Karpas-422 (cell line): ENCODE data around the gene PAXIP1. TPM values are rescaled to one million over a fixed set of nuclear protein-coding genes. Genes with fewer than 3 reads are reported as not detected.

Experiments used
- DNase-seq: peaks from one replicate; pipeline ENCODE4 v3.0.0-alpha.2; 2015
- H2AFZ ChIP-seq: fragments of 200-600 bp; sonication (generic); 2 replicates; pipeline ENCODE4 v1.6.1; 2014; ENCODE audit warnings: antibody characterized with exemption, low read length, mixed read lengths
- H3K27ac ChIP-seq: fragments of 200-600 bp; sonication (generic); 2 replicates; pipeline ENCODE4 v1.5.1; 2014; ENCODE audit warnings: mild to moderate bottlenecking, low read length, moderate library complexity
- H3K27me3 ChIP-seq: fragments of 200-600 bp; sonication (generic); 2 replicates; pipeline ENCODE4 v1.6.1; 2014; ENCODE audit warnings: low read length, mixed read lengths
- H3K36me3 ChIP-seq: fragments of 200-600 bp; sonication (generic); 2 replicates; pipeline ENCODE4 v1.6.1; 2014; ENCODE audit warnings: low read length, mixed read lengths; ENCODE audit not compliant: insufficient read depth
- H3K4me1 ChIP-seq: fragments of 200-600 bp; sonication (generic); 2 replicates; pipeline ENCODE4 v1.6.1; 2014; ENCODE audit warnings: mild to moderate bottlenecking, low read length, mixed read lengths
- H3K4me2 ChIP-seq: fragments of 200-600 bp; sonication (generic); 2 replicates; pipeline ENCODE4 v1.6.1; 2014; ENCODE audit warnings: low read length, low read depth, mild to moderate bottlenecking; ENCODE audit not compliant: poor library complexity, severe bottlenecking
- H3K4me3 ChIP-seq: fragments of 200-600 bp; sonication (generic); 2 replicates; pipeline ENCODE4 v1.5.1; 2014; ENCODE audit warnings: mild to moderate bottlenecking, antibody characterized with exemption, low read length, mixed read lengths
- H3K79me2 ChIP-seq: fragments of 200-600 bp; sonication (generic); 2 replicates; pipeline ENCODE4 v1.6.1; 2014; ENCODE audit warnings: mild to moderate bottlenecking, low read length, mixed read lengths
- H3K9ac ChIP-seq: fragments of 200-600 bp; sonication (generic); 2 replicates; pipeline ENCODE4 v1.6.0; 2014; ENCODE audit warnings: low read length
- H3K9me2 ChIP-seq: fragments of 200-600 bp; sonication (generic), shearing (Covaris generic); replicated peaks from 2 replicates; pipeline ENCODE4 v1.6.0; 2014; ENCODE audit warnings: mild to moderate bottlenecking, low read length, moderate library complexity; ENCODE audit not compliant: insufficient read depth
- H3K9me3 ChIP-seq: fragments of 300-700, 200-600 bp; sonication (generic); 2 replicates; pipeline ENCODE4 v1.6.1; 2014; ENCODE audit warnings: low read length, mixed read lengths
- H4K20me1 ChIP-seq: fragments of 200-600 bp; sonication (generic); 2 replicates; pipeline ENCODE4 v1.6.1; 2014; ENCODE audit warnings: mild to moderate bottlenecking, antibody characterized with exemption, low read length, low read depth; ENCODE audit not compliant: insufficient read depth
- total RNA-seq: library from RNA; depleted of rRNA; stranded (reverse); fragments of >200 nt; shearing (Covaris generic); gene quantifications from 2 replicates; pipeline ENCODE4 v1.2.3, GENCODE V29; 2014; ENCODE audit warnings: low replicate concordance

The PAXIP1 gene
- total RNA-seq, 1 experiment from 2014 or later, result 23.2 TPM

DNA sequence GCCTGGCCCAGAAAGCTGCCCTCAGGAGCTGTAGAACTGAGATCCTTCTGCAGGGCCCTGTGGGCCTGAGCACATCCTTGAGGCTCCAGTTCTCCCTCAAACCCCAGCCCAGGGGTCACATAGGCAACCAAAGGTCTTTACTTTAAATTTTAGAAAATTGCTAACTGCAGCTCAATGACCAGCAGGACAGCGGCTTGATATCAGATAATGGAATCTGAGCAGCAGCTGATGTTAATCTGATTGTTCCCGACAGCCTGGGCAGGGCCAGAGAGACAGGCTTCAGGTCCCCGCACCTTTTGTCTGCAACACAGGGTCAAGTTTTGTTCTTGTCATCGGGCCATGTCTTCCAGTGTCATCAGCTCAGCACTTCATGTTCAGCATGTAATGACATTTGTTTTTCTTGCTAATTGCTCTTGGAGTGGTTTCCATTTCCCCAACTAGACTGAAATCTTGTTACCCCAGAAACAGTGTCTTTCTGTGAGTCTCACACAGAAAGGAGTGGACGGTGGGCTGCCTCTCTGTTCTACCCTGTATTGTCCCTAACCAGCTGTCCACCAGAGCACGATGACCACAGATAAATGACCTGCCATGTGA is 91.0 kb downstream of the PAXIP1 start:
- Histone ChIP-seq H4K20me1 (no peaks in the 10 kb centered on the region), H3K4me2 (no peak overlapping the region), H3K9me2 (no peaks in the 10 kb centered on the region), H3K4me1 (no peaks in the 10 kb centered on the region), H3K79me2 (no peaks in the 10 kb centered on the region), H2AFZ (no peak overlapping the region), H3K27ac (no peak overlapping the region), H3K36me3 (no peaks in the 10 kb centered on the region), H3K27me3 (no peaks in the 10 kb centered on the region), H3K4me3 (no peak overlapping the region), H3K9ac (no peak overlapping the region), H3K9me3 (no peaks in the 10 kb centered on the region)
- no peak for DNase-seq

DNA sequence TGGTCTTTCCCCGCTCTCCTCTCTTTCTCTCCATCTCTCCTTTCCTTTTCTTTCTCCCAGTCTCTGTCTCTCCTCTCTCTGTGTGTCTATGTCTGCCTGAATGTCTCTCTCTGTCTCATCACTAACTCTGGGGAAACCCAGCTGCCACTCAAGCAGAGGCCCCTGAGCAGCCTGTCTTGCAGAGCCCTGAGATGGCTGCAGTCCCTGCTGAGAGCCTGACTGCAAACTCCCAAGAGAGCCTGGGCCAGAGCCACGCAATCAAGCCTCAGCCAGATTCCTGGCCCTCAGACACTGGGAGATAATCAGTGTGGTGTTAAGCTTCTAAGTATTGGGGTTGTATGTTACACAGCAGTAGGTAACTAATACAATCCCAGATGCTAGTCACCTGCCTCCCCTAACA is 91.5 kb downstream of the PAXIP1 start:
- H3K9ac ChIP-seq, result no peak overlapping the region
- no peak overlapping the region for H3K4me2 ChIP-seq
- no peaks in the 10 kb centered on the region for H4K20me1 ChIP-seq
- no peak overlapping the region for H2AFZ ChIP-seq
- no peaks in the 10 kb centered on the region for H3K36me3 ChIP-seq
- H3K27me3 ChIP-seq, result no peaks in the 10 kb centered on the region
- no peaks in the 10 kb centered on the region for H3K9me2 ChIP-seq
- no peak overlapping the region for H3K4me3 ChIP-seq
- no peaks in the 10 kb centered on the region for H3K9me3 ChIP-seq
- no peaks in the 10 kb centered on the region for H3K4me1 ChIP-seq
- no peaks in the 10 kb centered on the region for H3K79me2 ChIP-seq
- no peak for DNase-seq
- H3K27ac ChIP-seq, result no peak overlapping the region

DNA sequence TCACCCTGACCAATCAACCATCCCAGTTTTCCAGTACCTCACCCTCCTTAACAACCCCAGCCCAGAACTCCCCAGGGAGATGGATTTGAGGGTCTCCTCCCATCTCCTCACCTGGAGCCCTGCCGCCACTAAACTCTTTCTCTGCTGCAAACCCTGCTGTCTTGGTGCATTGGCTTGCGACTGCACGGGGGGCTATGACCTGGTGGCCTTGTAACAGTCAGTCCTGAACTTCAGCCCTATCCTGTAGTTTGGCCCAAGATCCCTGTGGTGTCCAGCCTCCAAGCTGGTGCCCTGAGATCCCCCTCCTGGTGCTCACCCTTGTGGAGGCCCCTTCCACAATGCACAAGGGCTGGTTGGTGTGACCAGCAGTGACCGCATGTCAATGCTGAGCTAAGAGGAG is 91.9 kb downstream of the PAXIP1 start:
- no peaks in the 10 kb centered on the region for H3K4me1 ChIP-seq
- H3K9me2 ChIP-seq, result no peaks in the 10 kb centered on the region
- no peaks in the 10 kb centered on the region for H3K79me2 ChIP-seq
- no peak overlapping the region for H3K27ac ChIP-seq
- H3K9me3 ChIP-seq, result no peaks in the 10 kb centered on the region
- no peak for DNase-seq
- no peak overlapping the region for H3K4me3 ChIP-seq
- no peak overlapping the region for H2AFZ ChIP-seq
- H4K20me1 ChIP-seq, result no peaks in the 10 kb centered on the region
- no peaks in the 10 kb centered on the region for H3K36me3 ChIP-seq
- H3K4me2 ChIP-seq, result no peak overlapping the region
- no peak overlapping the region for H3K9ac ChIP-seq
- no peaks in the 10 kb centered on the region for H3K27me3 ChIP-seq

DNA sequence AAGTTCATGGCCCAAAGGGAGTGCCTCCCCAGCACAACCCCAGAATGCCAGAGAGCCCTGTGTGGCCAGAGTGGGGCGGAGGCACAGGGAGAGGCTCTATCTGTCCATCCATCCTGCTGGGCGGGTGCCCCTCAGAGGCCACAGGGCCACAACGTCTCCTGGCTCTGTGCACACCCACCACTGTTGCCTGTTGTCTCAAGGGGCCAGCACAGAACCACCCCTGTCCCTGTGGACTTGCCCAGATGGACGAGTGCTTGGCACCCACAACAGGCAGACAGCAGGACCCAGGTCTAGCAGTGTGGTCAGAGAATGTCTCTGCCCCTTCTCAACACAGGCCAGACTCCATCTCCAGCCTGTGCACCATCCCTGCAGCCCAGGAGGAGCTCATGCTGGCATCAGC is 92.8 kb downstream of the PAXIP1 start:
- H3K4me3 ChIP-seq, result no peak overlapping the region
- no peaks in the 10 kb centered on the region for H3K36me3 ChIP-seq
- no peaks in the 10 kb centered on the region for H3K9me2 ChIP-seq
- H3K27me3 ChIP-seq, result no peaks in the 10 kb centered on the region
- H2AFZ ChIP-seq, result no peak overlapping the region
- H3K79me2 ChIP-seq, result no peaks in the 10 kb centered on the region
- DNase-seq, result no peak
- no peak overlapping the region for H3K9ac ChIP-seq
- no peaks in the 10 kb centered on the region for H3K9me3 ChIP-seq
- H3K4me1 ChIP-seq, result no peaks in the 10 kb centered on the region
- no peak overlapping the region for H3K4me2 ChIP-seq
- no peaks in the 10 kb centered on the region for H4K20me1 ChIP-seq
- H3K27ac ChIP-seq, result no peak overlapping the region

DNA sequence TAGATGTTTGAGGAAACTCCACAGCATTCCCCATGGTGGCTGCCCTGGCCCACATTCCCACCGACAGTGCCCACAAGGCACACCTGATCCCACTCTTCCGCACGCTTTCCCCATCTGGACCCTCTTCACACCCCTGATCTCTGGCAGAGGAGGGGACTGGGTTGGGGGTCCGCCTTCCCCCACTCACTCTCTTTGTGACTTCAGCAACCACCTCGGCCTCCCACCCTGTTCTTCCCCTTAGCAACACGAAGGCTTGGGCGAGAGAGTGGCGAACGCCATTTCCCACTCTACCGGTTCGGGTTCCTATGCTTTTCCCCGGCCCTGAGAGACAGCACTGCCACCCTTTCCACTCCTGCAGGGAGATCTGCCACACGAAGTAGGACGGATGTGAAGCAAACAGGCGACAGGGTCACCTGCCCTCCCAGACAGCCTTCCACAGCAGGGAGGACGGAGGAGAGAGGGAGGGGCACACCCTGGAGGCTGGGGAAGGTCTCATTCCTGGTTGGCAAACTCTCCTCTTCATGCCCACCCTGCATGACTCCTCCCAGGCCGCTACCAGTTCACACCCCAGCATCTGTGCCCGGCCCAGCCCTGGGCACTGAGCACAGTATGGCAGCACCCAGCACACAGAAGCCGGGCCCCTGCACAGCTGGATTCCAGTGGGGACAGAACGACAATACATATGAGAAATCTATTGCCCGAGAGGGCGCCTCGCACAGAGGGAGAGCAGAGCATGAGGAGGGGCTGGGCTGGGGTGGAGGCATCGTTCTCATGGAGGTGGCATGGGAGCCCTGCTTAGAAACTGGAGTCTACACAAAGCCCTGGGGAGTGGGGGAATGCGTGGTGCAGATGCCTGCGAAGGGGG is 93.5 kb downstream of the PAXIP1 start:
- H4K20me1 ChIP-seq, result no peaks in the 10 kb centered on the region
- DNase-seq, result no peak
- H3K27ac ChIP-seq, result no peak overlapping the region
- H3K4me2 ChIP-seq, result no peak overlapping the region
- no peak overlapping the region for H3K9ac ChIP-seq
- H3K36me3 ChIP-seq, result no peaks in the 10 kb centered on the region
- no peaks in the 10 kb centered on the region for H3K27me3 ChIP-seq
- no peaks in the 10 kb centered on the region for H3K9me2 ChIP-seq
- no peaks in the 10 kb centered on the region for H3K4me1 ChIP-seq
- H3K79me2 ChIP-seq, result no peaks in the 10 kb centered on the region
- no peak overlapping the region for H3K4me3 ChIP-seq
- H3K9me3 ChIP-seq, result no peaks in the 10 kb centered on the region
- no peak overlapping the region for H2AFZ ChIP-seq

DNA sequence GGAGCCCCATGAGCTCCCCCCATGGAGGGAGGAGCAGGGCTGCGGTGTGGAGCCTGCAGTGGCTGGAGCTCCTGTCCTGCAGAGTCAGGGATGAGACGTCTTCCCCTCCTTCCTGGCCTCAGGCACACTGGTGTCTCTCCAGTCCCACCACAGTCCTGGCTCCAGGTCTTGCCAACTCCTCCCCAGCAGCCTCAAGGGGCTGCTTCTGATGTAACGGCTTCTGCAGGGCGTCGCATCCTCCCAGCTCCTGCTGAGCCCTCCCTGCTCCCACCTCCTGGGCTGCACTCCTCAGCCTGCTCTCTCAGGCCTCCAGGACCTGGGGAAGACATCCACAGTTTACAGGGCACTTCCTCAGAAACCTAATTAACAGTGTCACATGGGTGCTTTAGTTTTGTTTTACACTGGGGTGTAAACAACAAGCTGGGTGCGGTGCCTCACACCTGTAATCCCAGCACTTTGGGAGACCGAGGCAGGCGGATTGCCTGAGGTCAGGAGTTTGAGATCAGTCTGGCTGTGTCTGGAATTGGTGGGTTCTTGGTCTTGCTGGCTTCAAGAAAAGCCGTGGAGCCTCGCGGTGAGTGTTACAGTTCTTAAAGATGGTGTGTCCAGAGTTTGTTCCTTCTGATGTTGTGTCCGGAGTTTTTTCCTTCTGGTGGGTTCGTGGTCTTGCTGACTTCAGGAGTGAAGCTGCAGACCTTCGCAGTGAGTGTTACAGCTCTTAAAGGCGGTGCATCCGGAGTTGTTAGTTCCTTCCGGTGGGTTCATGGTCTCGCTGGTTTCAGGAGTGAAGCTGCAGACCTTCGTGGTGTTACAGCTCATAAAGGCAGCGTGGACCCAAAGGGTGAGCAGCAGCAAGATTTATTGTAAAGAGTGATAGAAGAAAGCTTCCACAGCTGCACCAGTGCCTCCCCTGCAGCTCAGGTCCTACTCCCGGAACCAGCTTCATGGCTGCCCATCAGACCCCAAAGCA is 95.0 kb downstream of the PAXIP1 start:
- H3K9ac ChIP-seq, result no peak overlapping the region
- H3K9me2 ChIP-seq, result no peaks in the 10 kb centered on the region
- H3K4me1 ChIP-seq, result no peaks in the 10 kb centered on the region
- H3K36me3 ChIP-seq, result no peaks in the 10 kb centered on the region
- no peak overlapping the region for H3K4me3 ChIP-seq
- no peaks in the 10 kb centered on the region for H4K20me1 ChIP-seq
- no peak for DNase-seq
- no peak overlapping the region for H3K27ac ChIP-seq
- H2AFZ ChIP-seq, result no peak overlapping the region
- H3K79me2 ChIP-seq, result no peaks in the 10 kb centered on the region
- H3K9me3 ChIP-seq, result no peaks in the 10 kb centered on the region
- H3K4me2 ChIP-seq, result no peak overlapping the region
- H3K27me3 ChIP-seq, result no peaks in the 10 kb centered on the region

DNA sequence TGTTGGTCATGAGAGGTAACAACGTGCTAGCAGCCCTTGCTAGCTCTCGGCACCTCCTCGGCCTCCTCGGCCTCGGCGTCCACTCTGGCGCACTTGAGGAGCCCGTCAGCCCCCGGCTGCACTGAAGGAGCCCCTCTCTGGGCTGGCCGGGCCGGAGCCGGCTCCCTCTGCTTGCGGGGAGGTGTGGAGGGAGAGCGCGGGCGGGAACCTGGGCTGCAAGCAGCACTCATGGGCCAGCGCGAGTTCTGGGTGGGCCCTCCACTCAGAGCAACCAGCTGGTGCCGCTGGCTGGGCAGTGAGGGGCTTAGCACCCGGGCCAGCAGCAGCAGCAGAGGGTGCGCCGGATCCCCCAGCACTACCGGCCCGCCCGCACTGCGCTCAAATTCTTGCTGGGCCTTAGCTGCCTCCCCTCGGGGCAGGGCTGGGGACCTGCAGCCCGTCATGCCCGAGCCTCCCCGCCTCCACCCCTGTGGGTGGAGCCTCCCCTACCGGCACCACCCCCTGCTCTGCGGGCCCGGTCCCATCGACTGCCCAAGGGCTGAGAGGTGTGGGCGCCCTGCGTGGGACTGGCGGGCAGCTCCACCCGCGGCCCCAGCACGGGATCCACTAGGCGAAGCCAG is 96.1 kb downstream of the PAXIP1 start:
- Histone ChIP-seq H3K4me2 (no peak overlapping the region), H3K9me2 (no peaks in the 10 kb centered on the region), H3K9me3 (no peaks in the 10 kb centered on the region), H2AFZ (no peak overlapping the region), H3K4me3 (no peak overlapping the region), H3K9ac (no peak overlapping the region), H3K27ac (no peak overlapping the region), H3K4me1 (no peaks in the 10 kb centered on the region), H4K20me1 (no peaks in the 10 kb centered on the region), H3K79me2 (no peaks in the 10 kb centered on the region), H3K27me3 (no peaks in the 10 kb centered on the region), H3K36me3 (no peaks in the 10 kb centered on the region)
- no peak for DNase-seq
